GM12878 (cell line): ENCODE measurements around the gene MXRA8. TPM values are rescaled to one million over a fixed set of nuclear protein-coding genes. Genes with fewer than 3 reads are reported as not detected.

ENCODE experiments used
- EGR1 ChIP-seq, 2 experiments: IDR thresholded peaks; 1 replicate in 1 of 2; 2 replicates in 1 of 2; pipeline ENCODE4 v1.6.1; 2011 to 2012; ENCODE audit warnings: low read depth in 2 of 2, low read length in 2 of 2, borderline replicate concordance in 1 of 2, mild to moderate bottlenecking in 1 of 2, moderate library complexity in 1 of 2
- ESRRA ChIP-seq: IDR thresholded peaks from 2 replicates; pipeline ENCODE4 v1.6.1; 2012; ENCODE audit warnings: mild to moderate bottlenecking, low read length, improper control_type of control experiment
- KDM1A ChIP-seq: fragments of 200-600 bp; sonication (generic); IDR thresholded peaks from 2 replicates; pipeline ENCODE4 v1.6.1; 2016; ENCODE audit warnings: borderline replicate concordance
- MAX ChIP-seq: IDR thresholded peaks from 2 replicates; pipeline ENCODE4 v1.6.1; 2012; ENCODE audit warnings: low read depth, low read length, improper control_type of control experiment
- MYC ChIP-seq: IDR thresholded peaks from 2 replicates; pipeline ENCODE4 v1.6.1; 2011; ENCODE audit warnings: mild to moderate bottlenecking, low read length, moderate library complexity, inconsistent platforms; ENCODE audit not compliant: insufficient read depth, insufficient replicate concordance, insufficient read length, severe bottlenecking
- NFYA ChIP-seq: IDR thresholded peaks from 2 replicates; pipeline ENCODE4 v1.6.1; 2011; ENCODE audit warnings: low read depth, mild to moderate bottlenecking, low read length, improper control_type of control experiment, borderline replicate concordance
- NFYB ChIP-seq: IDR thresholded peaks from 2 replicates; pipeline ENCODE4 v1.6.1; 2011; ENCODE audit warnings: low read depth, mild to moderate bottlenecking, low read length, improper control_type of control experiment, moderate library complexity; ENCODE audit not compliant: insufficient read depth
- NR2C2 ChIP-seq: IDR thresholded peaks from 2 replicates; pipeline ENCODE4 v1.6.1; 2011; ENCODE audit warnings: borderline replicate concordance, low read depth; ENCODE audit not compliant: control insufficient read depth, insufficient read length
- NR2F1 ChIP-seq: fragments of 450-650 bp; conservative IDR thresholded peaks from 2 replicates; pipeline ENCODE4 v1.6.1; 2017; ENCODE audit warnings: mild to moderate bottlenecking
- PAX8 ChIP-seq: fragments of 450-650 bp; IDR thresholded peaks from 2 replicates; pipeline ENCODE4 v1.6.1; 2017; ENCODE audit warnings: mild to moderate bottlenecking, moderate library complexity
- PML ChIP-seq: IDR thresholded peaks from 2 replicates; pipeline ENCODE4 v1.6.1; 2012; ENCODE audit warnings: low read length, inconsistent platforms
- PRDM15 ChIP-seq: fragments of 450-650 bp; formaldehyde crosslinking; IDR thresholded peaks from 2 replicates; pipeline ENCODE4 v1.4.0; 2020; ENCODE audit warnings: mild to moderate bottlenecking, moderate library complexity
- RAD51 ChIP-seq: fragments of 450-650 bp; IDR thresholded peaks from 2 replicates; pipeline ENCODE4 v1.6.1; 2016; ENCODE audit warnings: moderate library complexity, mild to moderate bottlenecking, inconsistent platforms
- RCOR1 ChIP-seq: conservative IDR thresholded peaks from 2 replicates; pipeline ENCODE4 v1.6.1; 2012; ENCODE audit warnings: low read depth, low read length, improper control_type of control experiment
- REST ChIP-seq: IDR thresholded peaks from 2 replicates; pipeline ENCODE4 v1.6.1; 2012; ENCODE audit warnings: mild to moderate bottlenecking, low read depth, low read length
- SREBF1 ChIP-seq: IDR thresholded peaks from 2 replicates; pipeline ENCODE4 v1.6.1; 2012; ENCODE audit warnings: mild to moderate bottlenecking, low read length
- STAT1 ChIP-seq: fragments of 450-650 bp; conservative IDR thresholded peaks from 2 replicates; pipeline ENCODE4 v1.6.1; 2014; ENCODE audit warnings: antibody characterized with exemption, mild to moderate bottlenecking
- ZNF592 ChIP-seq: fragments of 450-650 bp; IDR thresholded peaks from 2 replicates; pipeline ENCODE4 v1.6.1; 2017; ENCODE audit warnings: mild to moderate bottlenecking, moderate library complexity
- polyA plus RNA-seq, 11 experiments: library from polyadenylated mRNA; depleted of rRNA in 4 of 11; unstranded in 6 of 11; stranded (reverse) in 5 of 11; fragments of >200 nt; fragmentation: Nextera tagmentation in 4 of 11; fragmentation: Illumina TruSeq in 1 of 11; extraction: Ambion mirVana in 4 of 11; extraction: Trizol in 1 of 11; gene quantifications; 1 replicate in 1 of 11; 2 replicates in 10 of 11; pipeline versions ENCODE4 v1.2.1 to v1.2.3, GENCODE V29; 2011 to 2016; ENCODE audit warnings: inconsistent platforms in 2 of 11, missing spikeins in 2 of 11, low read depth in 1 of 11
- total RNA-seq, 4 experiments: library from RNA; depleted of rRNA in 3 of 4; stranded (reverse); fragments of >200 nt in 3 of 4; fragmentation: Illumina TruSeq in 1 of 4; extraction: Trizol in 1 of 4; gene quantifications; 2 replicates each; pipeline versions ENCODE4 v1.2.1 to v1.2.3, GENCODE V29; 2013 to 2021

MXRA8 gene
- total and polyA plus RNA-seq, 10 of the 15 experiments (the other 5 are each of a cell fraction or from before 2014, with no cell fraction given): 0.11 to 0.54 (median 0.21) TPM; not detected in 6

DNA sequence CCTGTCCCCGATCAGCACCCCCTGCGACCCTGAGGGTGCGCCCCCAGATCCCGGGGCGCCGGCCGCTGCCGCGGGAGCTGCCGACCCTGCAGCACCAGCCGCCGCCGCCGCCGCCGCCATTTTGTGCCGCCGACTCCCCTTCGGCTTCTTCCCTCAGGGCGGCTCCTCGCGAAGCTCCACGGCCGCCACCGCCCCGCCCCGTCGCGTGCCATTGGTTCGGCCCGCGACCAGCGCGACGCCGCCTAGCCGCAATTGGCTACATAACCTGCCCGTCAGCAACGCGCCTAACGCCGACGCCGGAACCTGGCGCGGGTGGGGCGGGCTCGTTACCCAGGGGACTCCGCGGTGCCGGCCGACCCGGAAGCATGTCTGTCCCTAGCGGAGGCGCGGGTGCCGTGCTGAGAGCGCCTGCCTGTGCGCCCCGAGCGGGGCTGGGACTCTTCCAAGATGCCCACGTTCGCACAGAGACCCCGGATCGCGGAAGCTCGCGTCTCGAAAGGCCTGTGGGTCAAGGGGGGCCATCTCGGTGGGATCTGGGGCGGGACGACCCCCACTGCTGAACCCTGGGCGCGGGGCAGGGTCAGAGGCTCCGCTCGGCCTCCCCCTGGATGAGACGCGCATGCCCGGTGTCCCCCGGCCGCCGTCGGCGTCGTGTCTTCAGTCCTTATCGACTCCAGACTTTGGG, 41.0 kb upstream of the MXRA8 start, which contains the start of gene CCNL2 (continued):
- TF ChIP-seq REST: no peak
- no peak for TF ChIP-seq NR2C2
- TF ChIP-seq ZNF592: no peak
- no peak for TF ChIP-seq PML
- TF ChIP-seq STAT1: peak; percentile 21; the same call in 1 of the 2 replicates
- peak; percentile 71 for TF ChIP-seq MYC
- TF ChIP-seq EGR1 (IDR thresholded peaks at IDR 0.05; ENCODE audit: borderline replicate concordance in 1 of 2, low read depth in 2 of 2, low read length in 2 of 2): peak in 1 of 2 experiments; percentile 52; a peak in 1 of 3 replicates
- no peak for TF ChIP-seq PAX8
- peak; percentile 47 for TF ChIP-seq NFYA
- peak; percentile 72 for TF ChIP-seq NR2F1
- TF ChIP-seq ESRRA: 0 out of 2 replicates have a peak, but pooled peaks have one; percentile 36
- TF ChIP-seq NFYB: peak; percentile 98
- TF ChIP-seq SREBF1: no peak
- no peak for TF ChIP-seq RAD51
- no peak for TF ChIP-seq KDM1A
- no peak for TF ChIP-seq RCOR1
- no peak for TF ChIP-seq PRDM15
- peak; percentile 68; the same call in 1 of the 2 replicates for TF ChIP-seq MAX
